GM21390 (cell line): ENCODE results near the gene KCNN2.

Experiments
- ATAC-seq: cut with Tn5 transposase; IDR thresholded peaks from one replicate; pipeline ENCODE4 v1.9.1; 2021; ENCODE audit not compliant: unreplicated experiment

The KCNN2 gene

DNA sequence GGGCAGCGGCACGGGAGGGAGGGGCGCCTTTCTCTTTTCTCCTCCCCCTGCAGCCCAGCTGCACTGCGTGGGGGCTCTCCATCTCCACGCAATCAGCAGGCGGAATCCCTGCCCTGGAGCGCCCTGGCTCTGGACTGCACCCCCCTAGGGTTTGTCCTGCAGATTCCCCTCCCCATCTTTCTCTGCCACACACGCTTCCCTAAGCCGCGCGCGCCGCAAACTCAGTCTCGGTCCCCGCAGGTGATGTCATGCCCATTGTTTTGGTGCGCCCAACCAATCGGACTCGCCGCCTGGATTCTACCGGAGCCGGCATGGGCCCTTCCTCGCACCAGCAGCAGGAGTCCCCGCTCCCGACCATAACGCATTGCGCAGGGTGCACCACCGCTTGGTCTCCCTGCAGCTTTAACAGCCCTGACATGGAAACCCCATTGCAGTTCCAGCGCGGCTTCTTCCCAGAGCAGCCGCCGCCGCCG, at the start of gene KCNN2:
Gene KCNN2 (plus strand): TSS at position 347 of the 473 bp plus-strand sequence. CDS start 70 bp downstream, at position 417.
- ATAC-seq: peak; percentile 71

DNA sequence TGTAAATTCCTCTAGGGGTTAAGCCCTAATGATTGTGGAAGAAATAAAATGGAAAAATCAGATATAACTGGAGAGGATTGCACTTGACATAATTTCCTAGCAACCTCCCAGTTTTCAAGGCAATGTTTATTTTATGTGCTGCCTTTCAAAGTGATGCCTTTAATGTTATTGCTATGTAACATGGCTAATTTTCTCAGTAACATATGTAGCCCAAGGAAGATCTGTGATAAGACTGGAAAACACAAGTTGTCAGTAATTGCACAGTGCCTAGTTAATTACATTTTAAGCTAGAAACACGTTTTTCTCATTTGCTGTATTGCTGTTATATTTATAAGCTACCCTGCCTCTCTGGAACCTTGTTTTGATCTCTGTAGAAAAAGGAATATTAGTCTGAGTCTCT, 49.2 kb upstream of the KCNN2 start:
- ATAC-seq: no peak

DNA sequence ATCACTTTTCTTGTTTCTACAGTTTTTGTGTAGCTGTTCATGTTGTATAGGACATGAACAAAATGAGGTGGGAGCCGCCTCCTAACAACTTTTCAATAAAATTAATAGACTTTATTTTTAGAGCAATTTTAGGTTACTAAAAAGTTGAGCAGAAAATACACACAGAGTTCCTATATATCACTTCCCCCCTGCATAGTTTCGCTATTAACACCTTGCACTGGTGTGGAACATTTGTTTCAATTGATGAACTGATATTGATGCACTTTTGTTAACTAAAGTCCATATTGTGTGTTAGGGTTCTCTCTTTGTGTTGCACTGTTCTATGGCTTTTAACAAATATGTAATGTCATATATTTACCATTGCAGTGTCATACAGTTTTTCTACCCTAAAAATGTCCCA, 47.8 kb upstream of the KCNN2 start:
- no peak for ATAC-seq

DNA sequence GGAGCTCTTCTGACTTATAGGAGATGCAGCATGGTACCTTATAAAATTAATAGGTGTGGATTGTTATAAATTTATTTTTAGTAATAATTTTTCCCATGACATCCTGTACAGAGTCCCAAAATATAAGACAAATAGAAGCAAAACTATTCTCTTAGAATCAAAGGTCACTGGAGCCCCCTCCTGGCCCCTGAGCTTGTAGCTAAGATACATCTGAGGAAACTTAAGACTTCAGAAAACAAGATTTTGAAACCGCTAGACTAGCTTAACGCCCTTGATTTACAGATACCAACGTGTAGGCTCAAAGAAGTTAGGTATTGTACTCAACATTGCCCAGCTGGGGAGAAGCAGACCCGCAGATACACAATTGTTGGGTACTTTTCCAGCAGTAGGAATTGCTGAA, 45.7 kb upstream of the KCNN2 start:
- no peak for ATAC-seq

DNA sequence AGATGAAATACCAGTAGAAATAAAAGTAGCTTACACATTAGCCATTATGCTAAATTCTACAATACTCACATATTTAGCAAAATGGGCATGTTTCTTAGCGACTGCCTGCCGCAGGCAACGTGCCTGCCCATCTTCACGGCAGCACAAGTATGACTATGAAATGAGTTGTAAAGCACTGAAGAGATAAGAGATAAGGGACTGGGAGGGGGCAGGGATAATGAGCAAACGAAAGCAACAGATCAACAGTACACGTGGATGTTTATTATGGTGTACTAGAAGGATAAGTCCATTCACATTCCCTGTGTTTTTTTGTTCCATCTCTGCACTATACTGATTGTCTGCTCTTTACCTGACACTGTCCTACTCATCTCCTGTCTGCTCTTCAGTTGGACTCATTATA, 44.1 kb upstream of the KCNN2 start:
- no peak for ATAC-seq

DNA sequence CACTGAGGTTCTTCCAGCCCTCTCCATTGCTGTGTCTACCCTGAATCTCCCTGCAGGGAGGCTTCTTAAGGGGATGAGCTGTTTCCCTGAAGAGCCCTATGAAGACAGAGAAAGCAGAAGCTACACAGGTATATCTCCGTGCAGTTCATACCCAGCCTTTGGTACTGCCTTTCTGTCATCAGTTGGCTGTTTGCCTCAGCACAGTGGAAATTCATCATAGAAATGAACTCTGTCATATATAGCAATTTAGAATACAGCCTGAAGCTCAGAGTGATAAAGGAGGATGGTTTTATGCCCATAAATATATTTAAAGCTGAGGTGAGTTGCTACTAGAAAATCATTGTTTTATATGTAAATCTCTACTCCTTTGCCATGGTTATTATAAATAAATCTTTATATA, 42.6 kb upstream of the KCNN2 start:
- no peak for ATAC-seq

DNA sequence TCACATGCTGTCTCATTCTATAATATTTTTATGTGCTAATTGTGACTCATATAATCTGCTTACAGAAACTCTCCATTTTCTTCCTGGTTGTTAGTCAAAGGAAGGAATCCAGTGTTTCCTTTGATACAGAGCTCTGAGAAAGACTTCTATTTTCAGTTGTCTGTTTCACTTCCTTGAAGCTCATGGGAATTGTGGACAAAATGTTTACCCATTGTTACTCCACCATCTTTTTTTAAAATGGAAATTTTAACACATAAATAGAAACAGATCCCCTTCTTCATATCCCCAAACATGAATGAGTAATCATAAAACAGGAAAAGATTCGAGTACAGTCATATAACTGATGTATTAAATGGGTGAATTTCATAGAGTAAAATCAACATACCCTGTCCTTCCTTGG, 42.0 kb upstream of the KCNN2 start:
- ATAC-seq: no peak

DNA sequence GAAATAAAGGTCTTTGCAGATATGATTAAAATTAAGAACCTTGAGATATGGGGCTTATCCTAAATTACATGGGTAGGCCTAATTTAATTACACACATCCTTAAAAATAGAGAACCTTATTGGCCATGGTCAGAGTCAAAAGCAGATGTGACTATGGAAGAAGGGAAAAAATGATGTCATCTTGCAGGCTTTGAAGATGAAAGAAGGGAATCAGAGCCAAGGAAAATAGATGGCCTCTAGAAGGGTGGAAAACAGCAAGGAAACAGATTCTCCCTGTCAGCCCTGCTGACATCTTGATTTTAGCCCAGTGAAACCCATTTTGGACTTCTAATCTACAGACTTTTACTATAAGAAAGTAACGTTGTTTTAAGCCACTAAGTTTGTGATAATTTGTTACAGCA, 37.6 kb upstream of the KCNN2 start:
- no peak for ATAC-seq

DNA sequence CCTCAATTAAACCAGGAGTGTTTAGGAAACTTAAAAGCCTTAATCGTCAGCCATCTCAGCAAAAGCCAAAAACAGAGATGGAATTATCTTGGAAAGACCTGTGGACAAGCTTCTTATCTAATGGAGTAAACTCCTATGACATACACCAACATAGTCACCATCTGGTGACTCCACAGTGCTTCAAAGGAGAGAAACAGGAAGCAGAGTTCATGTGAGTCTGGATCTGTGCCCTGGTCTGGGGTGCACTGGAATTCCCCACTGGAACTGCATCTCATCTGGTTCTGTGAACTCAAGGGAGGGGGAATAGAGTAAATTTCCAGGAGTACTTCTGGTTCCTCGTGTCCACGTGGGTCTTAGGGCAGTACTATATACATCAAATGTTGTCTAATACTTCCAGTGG, 36.3 kb upstream of the KCNN2 start:
- ATAC-seq: peak; percentile 49

DNA sequence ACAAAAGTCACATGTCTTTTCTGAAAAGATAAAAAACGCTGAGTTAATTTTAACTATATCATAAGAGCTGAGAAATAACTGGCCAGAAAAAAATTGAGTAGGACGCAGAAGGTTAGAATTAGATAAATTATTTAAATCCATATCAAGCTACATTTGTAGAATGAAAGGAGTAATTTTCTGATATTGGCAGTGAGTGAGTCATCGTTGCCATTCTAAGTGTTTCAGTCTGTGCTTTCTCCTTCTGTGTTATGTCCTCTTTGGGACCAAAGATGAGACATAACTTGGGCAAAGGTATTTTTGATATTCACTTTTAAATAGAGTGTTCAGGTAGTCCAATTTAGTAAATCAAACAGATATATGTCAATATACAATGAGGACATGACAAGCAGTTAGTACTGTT, 34.4 kb upstream of the KCNN2 start:
- ATAC-seq: no peak

DNA sequence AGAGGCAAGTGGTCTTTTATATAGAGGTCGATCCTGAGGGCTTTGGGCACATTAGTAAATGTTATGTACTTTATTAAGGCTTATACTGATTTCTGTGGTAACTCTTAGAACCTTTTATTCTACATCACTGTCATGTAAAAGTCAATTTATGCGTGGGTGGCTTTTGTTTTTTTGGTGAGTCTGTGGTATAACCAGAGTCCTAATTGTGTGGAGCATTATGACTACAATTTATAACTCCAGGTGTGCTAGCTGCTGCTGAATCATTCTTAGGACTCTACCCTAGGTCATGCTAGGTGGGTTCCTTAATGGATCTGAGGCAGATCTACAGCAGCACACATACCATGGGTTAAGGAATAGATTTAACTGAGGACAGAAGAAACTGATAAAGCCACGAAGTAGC, 33.9 kb upstream of the KCNN2 start:
- no peak for ATAC-seq

DNA sequence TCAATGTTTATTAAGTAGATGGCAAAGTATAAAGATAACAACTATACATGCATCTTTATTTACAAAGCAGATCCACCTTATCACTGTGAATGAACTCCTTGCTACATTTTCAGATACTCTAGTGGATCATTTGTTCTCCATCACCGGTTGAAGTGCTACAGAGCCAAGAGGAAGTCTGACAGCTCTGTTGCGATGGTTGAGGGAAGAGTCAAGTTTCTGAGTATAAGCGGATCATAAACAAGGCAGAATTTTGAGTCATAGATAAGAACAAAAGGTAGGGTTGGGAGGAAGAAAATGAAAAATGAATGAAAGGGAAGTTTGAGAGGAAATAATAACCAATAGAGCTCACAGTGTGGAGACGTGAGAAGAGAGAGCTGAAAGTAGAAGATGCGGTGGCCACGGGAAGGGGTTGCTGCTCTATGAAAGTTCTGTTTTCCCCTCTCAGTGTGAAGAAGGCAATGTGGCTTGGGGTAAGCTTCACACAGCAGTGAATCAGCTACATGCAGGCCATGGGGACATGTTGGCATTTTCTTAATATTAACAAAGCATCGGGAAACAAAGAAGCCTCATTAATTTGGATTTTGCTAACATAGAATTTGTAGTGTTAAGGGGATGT, 30.8 kb upstream of the KCNN2 start:
- no peak for ATAC-seq

DNA sequence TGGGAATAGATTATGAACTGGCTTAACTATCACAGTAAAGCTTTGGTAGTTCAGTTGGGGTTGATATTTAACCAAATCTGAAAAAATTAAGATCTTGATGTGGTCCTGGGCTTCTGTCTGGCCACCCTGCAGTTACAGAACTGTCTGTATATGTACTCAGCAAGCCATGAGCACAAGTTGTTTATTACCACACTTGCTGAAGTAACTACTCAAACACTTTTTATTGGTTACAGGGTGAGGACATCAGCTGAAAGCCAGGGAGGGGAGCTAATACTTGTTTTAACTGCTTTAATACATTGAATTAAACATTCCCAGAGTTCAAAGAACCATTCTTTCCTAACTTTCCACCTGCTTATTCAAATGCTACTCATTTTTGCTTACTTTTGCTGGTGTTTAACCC, 29.4 kb upstream of the KCNN2 start:
- no peak for ATAC-seq

DNA sequence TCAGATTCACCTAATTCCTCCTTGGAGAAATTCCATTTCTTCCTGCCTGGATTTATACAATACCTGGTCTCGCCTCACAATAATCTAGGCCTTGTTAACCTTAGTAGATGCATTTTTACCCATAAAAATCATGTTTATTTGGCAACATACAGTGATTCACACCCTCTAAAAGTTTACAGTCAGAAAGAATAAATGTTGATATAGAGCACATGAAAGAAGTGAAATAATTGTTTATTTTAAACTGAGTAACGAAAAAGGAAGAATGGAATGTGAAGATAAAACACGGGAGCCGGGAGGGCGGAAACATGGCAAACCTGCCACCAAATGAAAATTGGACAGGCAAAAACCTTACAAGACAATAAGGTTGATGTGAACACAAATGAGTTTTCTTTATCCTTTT, 28.9 kb upstream of the KCNN2 start:
- no peak for ATAC-seq

DNA sequence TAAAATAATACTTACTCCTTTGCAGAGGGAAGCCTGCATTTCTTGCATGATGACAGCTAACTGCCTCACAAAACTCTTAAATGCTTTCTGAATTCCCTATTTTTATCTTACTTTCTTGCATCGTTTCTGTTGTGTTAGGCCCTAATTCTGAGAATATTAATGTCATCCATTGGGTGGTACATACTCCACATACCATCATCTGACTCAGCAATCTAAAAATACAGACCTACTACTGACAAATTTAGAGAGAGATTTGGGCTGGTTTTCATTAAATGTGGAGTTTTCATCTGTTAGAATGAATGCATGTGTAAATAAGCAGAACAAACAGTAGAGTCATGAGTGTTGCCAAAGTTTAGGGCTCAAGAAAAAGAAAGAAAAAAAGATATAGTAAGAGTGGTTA, 26.5 kb upstream of the KCNN2 start:
- ATAC-seq: no peak

DNA sequence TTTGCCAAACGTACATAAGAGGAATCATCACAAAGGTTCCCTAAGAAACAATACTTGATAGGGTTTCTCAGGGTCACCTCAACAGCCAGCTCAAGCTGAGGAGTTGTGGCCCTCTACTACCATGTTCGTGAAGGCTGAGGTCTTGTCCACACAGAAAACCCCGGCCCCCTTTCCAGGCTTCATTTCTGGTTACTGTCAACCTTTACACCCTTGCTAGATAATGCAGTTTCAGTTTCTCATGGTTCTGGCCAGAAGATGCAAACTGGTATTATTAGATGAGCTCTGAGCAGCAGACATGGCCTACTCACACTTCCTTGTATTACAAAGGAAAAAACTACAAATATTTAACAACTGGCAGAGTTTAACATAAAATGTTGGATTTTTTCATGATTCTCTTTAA, 22.8 kb upstream of the KCNN2 start:
- ATAC-seq: no peak

DNA sequence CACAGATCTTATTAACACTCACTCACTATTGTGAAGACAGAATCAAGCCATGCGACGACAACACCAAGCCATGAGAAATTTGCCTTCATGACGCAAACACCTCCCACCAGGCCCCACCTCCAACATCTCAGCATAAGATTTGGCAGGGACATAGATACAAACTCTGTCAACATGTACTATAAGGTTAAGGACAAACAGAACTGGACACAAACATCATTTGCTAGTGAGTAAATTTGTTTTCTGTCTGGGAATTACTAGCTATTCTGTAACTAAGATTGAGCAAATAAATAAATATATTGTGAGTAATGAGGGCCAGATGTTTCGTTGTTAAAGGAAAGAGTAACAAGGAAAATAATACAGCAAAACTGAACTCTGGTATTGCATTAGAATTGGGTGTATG, 15.7 kb upstream of the KCNN2 start:
- ATAC-seq: no peak

DNA sequence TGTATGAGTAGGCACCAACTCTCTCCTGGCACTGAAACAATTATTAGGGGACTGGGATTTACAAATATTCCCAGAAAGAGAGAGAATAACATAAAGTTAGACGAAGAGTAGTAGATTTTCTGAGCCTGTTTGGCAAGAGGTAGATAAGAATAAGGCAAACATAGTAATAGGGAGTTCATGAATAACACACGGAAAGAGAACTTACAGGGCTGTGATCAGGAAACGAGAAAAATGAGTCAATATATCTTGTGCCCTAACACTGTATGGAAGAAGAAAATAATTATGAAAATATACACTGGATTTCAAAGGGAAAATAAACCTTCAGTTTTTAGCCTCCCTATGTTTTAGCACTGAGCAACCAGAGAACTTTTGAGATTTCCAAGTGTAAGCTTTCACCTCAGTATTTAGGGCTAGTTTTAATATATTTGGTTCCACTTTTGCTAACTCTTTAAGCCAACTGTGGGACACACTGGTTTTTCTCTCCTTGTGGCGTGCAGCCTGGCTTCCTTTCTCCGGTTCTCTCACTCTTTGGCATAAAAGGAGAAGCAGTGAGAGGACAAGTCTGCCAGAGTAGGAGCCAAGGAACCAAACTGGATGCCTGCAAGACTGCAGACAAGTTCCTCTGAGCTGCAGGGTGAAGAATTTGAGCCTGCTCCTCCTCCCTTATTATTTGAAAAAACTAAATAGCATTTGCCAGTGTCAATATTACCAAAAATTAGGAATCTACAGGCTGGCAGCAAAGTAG, 6.6 kb upstream of the KCNN2 start:
- ATAC-seq: no peak

DNA sequence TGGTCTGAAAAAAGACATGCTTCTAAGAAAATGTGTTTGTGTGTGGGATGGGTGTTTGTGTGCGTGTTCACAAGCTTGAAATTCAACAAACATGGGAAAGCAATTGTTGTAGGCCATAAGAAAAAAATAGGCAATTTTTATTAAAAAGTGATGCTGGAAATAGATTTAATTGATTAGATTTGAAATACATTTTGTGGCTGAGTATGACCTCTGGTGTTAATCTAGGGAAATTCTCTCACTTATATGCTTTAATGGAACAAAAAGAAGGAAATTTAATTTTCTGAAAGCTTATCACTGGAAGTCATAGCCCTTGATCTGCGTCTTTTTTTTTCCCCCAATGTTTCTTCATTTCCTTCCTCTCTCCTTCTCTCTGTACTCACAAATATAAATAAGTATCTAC, 3.5 kb upstream of the KCNN2 start:
- ATAC-seq: no peak

DNA sequence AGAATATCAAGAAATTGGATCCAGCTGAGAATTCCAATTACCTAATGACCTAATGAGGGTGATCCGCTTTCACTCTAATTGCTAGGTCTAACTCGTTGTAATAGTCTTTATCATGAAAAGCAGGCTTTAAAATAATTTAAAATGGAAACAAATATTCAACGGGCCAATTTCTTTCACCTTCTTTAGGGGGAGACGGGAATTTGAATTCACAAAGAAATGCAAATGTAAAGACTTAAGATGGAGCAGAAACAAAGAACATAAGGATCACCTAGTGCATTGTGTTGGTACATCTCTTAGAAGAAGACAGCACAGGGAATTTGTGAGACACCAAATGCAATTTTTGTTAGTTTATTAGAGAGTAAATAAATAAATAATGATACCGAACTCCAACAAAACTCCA, 1.5 kb upstream of the KCNN2 start:
- no peak for ATAC-seq

DNA sequence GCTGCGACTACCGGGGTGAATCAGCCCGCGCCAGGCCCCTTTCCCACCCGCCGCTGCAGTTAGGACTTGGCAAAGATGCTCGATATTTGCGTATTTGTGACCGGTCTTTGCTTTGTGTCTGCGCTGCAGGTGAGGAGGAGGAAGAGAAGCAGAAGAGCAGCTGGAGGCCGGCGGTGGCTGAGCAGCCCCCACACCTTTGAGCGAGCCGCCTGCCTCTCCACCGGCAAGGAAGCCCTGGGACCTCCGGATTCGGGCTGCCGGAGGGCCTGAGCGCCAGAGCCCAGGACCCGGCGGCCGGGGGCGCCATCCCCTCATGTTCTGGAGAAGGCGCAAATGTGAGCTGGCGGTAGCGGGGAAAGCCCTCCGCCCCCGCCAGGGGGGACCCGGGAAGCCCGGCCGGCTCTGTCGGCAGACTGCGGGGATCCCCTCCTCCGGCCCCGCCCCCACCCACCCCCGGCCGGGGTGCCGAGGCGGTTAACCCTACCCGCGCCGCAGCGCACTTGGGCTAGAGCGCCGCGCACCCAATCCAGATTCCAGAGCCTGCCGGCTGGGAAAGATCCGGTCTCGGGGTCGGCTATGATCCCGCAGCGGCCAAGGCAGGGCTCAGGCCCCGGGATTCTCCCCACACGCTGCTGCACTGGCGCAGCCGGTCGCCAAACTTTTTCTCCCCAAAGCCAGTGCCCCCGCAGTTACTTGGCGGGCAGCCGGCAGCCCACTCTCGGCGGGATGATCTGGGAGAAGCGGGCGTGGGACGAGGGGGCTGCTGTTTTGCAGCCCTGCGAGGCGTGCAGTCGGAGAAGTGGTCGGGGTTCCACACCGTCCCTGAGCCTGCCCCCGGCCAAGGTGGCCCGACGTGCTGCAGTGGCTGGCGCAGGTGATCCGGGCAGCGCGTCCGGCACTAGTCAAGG, 800 bp upstream of the KCNN2 start:
- peak; percentile 3 for ATAC-seq
